Stimulated activated CD8-positive, alpha-beta memory T cell treated with anti-CD3 and anti-CD28 coated beads, Interleukin-12 subunit alpha, Interleukin-12 subunit beta, amount 100 ng/mL, for 1 hour (primary cell): ENCODE measurements around the gene PLCXD1.
"Not testable (repeated sequence)": the region's sequence is repeated elsewhere in the genome, so short reads cannot be mapped to it uniquely, and the experiment has no call there.

ENCODE experiments used
- DNase-seq: peaks from one replicate; pipeline ENCODE4 v3.0.0-alpha.2; 2020; ENCODE audit warnings: low read depth

PLCXD1 gene

DNA sequence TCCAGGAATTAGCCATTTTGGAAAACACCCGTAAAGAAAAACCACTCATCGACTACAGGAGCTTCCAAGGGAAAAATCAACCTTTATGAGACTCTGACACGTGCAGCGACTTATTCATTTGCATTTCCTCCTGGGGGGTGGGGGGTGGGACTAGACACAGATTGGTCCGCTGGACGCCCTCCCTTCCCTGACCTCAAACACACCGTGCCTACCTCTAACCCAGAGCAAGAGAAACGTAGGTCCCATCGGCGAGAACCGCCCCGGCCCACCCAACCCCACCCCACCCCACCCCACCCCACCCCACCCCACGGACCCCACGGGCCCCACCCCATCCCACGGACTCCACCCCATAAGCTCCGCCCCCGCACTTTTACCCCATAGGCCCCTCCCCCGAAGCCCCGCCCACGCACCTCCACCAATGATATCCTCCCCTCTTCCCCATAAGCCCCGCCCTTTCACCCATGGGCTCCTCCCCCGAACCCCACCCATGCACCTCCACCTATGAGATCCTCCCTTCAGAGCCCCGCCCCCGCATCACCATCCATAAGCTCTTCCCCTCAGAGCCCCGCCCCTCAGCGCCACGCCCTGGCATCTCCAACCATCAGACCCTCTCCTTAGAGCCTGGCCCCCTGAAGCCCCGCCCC is 36.4 kb downstream of the PLCXD1 start:
- no peak for DNase-seq

- DNase-seq = peak; percentile 95
Measured at GRCh38 chrX:318068-318738, 37.0 kb downstream of the PLCXD1 start.

DNA sequence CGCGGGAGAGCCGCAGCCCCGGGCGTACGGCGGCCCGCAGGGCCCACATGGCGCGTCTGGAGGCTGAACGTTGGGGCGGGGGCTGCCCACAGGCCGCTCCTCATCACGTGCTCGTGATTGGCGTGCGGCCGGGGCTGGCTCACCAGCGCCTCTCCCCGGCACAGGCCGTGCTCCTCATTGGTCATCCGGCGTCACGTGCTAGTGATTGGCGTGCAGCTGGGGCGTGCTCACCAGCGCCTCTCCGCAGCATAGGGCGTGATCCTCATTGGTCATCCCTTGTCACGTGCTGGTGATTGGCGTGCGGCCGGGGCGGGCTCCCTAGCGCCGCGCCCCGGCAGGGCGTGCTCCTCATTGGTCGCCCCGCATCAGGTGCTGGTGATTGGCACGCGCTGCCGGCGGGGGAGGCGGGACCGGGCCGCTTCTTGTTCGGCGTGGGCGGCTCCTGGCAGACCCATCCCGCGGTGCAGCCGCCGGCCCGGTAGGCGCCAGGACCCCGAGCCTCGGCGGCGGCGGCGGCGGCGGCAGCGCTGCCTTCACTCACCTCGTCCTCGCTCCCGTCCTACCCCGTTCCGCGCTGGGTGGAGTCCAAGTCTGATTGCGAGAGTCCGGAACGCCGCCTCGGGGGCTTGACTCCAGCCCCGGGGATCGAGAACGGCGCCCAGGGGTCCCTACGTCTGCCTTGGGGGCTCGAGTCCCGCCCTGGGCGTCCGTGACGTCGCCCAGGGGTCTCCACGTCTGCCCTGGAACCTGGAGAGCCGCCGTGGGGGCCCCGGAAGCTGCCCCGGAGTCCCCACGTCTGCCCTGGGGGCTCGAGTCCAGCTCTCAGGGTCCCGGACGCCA is 37.8 kb downstream of the PLCXD1 start, which contains the start of gene GTPBP6:
Gene GTPBP6, minus strand, starts transcription at position 58 of the 840 bp plus-strand sequence. Its CDS starts 9 bp downstream, at position 49.
- DNase-seq = peak; percentile 97

- no peak for DNase-seq
Measured at GRCh38 chrX:319579-320125, 38.5 kb downstream of the PLCXD1 start.

DNA sequence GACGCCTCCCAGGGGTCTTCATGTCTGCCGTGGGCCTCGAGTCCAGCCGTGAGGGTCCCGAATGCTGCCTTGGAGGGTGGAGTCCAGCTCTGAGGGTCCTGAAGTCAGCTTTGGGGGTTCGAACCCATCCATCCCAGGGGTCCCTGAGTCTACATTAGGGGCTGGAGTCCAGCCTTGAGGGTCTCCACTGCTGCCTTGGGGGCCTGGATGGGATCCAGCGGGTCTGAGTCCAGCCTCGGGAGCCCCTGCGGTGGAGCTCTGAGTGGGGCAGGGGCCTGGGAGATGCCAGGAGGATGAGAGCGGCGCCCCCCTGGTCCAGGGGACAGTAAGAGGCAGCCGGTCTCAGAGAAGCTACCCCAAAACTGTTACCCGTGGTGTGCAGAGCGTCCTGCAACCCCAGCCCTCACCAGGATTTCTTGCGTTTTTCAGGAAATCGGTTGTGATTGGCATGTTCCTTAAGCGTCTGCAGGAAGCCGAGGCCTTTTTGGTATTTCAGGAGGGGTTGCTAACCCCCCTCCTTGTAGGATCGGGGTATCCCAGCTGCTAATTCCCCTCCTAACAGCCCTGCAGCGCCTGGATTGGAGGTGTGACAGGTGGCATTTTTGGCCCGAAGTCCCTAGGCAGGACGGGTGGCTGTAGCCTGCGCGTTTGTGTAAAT is 39.1 kb downstream of the PLCXD1 start:
- no peak for DNase-seq

GRCh38 chrX:323721-324628 is 42.8 kb downstream of the PLCXD1 start:
- DNase-seq = no peak

- DNase-seq = not testable (repeated sequence)
Measured at GRCh38 chrX:324664-325063, 43.5 kb downstream of the PLCXD1 start.

GRCh38 chrX:327660-328126 is 46.5 kb downstream of the PLCXD1 start:
- DNase-seq = no peak

DNA sequence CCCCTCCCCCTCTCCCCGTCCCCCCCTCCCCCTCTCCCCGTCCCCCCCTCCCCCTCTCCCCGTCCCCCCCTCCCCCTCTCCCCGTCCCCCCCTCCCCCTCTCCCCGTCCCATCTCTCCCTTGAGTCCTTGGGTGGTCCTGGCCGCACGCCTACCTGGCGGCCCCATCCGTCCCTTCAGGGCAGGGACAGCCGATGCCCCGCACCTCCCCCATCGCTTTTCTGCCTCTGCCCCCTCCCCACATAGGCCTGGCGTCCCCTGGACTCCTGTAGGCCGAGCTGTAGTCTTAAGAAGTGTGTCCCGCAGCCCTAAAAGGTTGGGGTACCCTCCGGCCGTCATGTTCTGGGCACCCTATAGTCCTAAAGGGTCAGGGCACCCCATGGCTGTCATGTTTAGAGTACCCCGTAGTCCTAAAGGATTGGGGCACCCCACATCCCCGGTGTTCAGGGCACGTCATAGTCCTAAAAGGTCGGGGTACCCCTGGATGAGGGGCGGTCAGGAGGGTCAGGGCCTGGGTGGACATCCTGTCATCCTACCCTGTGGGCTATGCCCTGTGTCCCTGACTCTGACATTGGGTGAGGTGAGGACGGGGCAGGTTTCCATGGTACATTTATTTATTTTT is 48.2 kb downstream of the PLCXD1 start:
- DNase-seq = no peak

- not testable (repeated sequence) for DNase-seq
Measured at GRCh38 chrX:330141-330725, 49.1 kb downstream of the PLCXD1 start.

GRCh38 chrX:330726-331150 is 49.6 kb downstream of the PLCXD1 start:
- no peak for DNase-seq

DNA sequence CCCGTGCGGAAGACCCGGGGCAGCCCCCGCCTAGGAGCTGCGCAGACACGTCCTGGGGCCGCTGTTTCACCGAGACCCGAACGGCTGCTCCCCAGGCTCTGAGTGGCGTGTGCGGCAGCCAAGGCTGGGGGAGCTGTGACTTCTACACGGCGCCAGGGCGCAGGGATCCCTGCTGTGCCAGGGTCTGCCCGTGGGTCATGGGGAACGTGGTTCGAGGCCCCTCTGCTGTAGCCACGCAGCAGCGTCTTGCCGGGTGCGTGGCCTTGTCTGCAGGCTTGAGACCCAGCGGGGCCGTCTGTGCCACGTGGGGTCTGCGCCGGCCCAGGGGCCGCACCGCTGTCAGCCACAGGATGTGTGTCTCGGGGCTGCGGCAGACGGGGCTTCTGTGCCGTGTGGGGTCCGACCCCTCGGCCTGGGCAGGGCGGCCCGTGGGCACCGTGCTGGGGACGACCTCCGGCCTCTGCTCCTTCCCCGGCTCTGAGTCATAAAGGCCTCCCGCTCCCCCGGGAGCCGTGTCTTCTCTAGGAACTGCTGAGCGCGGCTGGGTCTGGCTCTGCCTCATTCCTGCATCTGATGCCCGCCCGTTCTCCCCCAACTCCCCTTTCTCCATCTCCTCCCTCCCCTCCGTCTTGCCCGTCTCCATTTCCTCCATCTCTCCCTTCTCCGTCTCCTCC is 50.1 kb downstream of the PLCXD1 start:
- DNase-seq = no peak

DNA sequence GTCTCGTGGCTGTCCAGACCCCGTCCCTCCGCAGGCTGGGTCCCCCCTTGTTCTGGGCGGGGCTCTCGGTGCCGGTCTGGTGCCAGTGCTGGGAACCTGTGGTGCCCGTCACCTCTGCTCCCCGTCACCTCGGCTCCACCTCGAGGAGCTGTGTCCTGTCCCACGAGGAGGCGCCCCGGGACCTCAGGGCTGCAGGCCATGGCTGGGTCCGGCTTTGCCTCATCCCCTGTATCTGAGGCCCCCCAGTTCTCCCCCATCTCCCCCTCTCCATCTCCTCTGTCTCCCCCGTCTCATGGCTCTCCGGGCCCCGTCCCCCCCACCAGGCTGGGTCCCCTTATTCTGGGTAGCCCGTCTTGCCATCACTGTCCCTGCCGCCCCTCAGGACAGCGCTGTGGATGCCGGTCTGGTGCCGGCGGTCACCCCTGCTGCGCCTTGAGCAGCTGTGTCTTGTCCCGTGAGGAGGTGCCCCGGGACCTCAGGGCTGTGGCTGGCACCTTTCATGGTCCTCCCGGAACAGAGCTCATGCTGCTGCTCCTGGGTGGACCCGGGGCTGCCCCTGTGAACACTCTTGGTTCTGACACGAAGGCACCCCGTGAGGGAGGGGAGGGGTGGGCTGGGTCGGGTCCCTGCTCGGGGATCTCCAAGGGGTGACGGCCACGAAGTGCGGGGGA is 50.8 kb downstream of the PLCXD1 start:
- DNase-seq = no peak

- no peak for DNase-seq
Measured at GRCh38 chrX:332496-332860, 51.3 kb downstream of the PLCXD1 start.

GRCh38 chrX:332916-333610 is 51.9 kb downstream of the PLCXD1 start:
- no peak for DNase-seq

DNA sequence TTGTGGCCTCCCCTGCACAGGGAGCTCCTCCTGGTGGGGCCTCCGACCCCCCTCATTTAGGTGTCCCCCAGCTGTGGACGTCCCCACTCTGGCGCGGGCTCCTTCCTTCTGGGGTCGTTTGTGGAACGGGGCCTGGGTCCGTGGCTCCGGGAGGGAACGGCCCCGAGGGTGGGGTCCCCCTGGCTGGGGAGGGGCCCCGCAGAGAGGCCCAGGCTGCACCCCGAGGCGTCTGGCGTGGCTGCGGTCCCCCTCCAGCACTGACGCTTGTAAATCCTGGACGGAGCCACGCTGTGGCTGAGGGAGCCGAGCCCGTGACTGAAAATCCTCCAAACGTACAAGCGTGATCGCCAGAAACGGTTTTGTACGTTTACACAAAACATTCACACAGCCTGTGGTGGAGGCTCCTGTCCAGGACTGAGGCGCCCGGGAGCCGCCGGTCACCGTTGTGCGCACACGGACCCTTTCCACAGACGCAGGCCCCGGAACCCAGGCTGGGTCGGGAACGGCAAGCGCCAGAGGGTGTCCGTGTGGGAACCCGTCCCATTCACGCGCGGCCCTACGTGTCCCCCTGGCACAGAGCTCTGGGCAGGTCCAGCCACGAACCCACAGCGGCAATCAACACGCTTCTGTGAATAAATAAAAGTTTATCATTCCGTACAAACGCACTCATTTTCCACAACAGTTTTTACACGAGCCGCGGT is 52.6 kb downstream of the PLCXD1 start:
- no peak for DNase-seq

DNA sequence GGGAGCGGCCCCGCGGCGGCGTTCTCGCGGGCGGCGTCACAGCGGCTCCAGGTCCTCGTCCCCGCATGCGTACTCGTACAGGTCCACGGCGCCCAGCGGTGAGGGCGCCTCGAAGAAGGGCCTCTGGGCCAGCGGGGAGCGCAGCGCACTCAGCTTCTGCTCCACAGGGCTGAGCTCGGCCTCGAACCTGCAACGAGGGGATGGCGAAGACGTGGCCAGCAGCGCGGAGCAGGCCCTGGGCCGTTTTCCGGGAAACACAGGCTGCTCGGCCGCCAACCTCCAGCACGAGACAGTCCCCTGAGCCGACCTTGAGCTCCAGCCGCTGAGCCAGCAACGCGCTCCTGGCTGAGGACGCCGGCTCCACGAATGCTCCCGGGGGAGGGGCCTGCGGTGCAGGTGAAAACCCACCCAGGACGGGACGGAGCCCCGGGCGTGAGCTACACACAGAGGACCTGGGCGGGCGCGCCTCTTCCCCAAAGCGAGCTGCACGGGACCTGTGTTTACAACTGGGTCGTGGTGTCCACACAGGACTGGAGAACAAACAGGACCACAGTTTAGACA is 53.2 kb downstream of the PLCXD1 start:
- DNase-seq = no peak
